ENCODE data around the gene TTC12. TPM values are rescaled to one million over a fixed set of nuclear protein-coding genes. Genes with fewer than 3 reads are reported as not detected.

Gene TTC12
- total and polyA plus RNA-seq, 2 of the 8 experiments (the other 6 are each of a cell fraction or from before 2014, with no cell fraction given) = 4.7 to 9.0 TPM

DNA sequence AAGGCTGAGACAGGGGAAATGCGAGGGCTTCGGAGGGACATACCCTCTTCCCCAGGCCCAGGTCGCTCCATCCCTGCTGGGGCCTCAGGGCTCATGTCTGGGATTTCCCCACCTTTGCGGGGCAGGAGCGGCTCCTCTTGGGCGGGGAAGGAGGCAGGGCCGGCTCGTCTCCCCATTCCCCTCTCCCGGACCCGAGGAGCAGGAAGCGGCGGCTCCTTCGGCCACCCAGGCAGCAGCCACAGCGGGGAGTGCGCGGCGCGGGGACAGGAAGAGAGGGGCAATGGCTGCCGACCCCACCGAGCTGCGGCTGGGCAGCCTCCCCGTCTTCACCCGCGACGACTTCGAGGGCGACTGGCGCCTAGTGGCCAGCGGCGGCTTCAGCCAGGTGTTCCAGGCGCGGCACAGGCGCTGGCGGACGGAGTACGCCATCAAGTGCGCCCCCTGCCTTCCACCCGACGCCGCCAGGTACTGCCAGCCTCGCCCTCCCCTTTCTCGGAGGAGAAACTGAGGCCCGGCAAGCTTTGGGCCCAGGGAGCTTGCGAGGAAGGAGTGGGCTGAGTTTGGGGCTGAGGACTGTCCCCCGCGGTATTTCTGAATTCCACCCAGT lies 73.3 kb downstream of the TTC12 start, which contains the start of gene ANKK1:
TSS of gene ANKK1 (plus strand) at position 175 of the 607 bp plus-strand sequence. CDS start at position 281, 106 bp downstream.
- Histone ChIP-seq H4K5ac (ENCODE audit: insufficient read length, low read depth, low read length) (no peak within 1 kb of the TSS), H2BK120ac (replicated peaks; ENCODE audit: low read depth, low read length) (peak within 1 kb of the TSS; percentile 23), H4K20me1 (replicated peaks in 1 of 2; ENCODE audit: control insufficient read depth in 1 of 2, insufficient read depth in 2 of 2, low read length in 2 of 2) (no peaks in the 10 kb centered on the region), H3K4me3 (ENCODE audit: extremely low read depth in 1 of 4, insufficient read depth in 2 of 4, low read depth in 3 of 4, low read length in 4 of 4) (peak within 1 kb of the TSS; percentile 31 to 55 (median 36); a peak in 7 of 8 replicates), H3K4me1 (replicated peaks in 1 of 4; ENCODE audit: control insufficient read depth in 3 of 4, insufficient read depth in 4 of 4, low read length in 3 of 4) (peaks cover 4 to 10% (median 8%) of the 10 kb centered on the region in 4 experiments; a peak in 5 of 7 replicates), H2AFZ (ENCODE audit: low read length) (peak within 1 kb of the TSS; percentile 83), H3K4ac (replicated peaks; ENCODE audit: insufficient read length, low read depth, low read length) (no peak within 1 kb of the TSS), H3K79me1 (ENCODE audit: low read depth, low read length) (no peaks in the 10 kb centered on the region), H3K56ac (replicated peaks; ENCODE audit: insufficient read length, low read depth, low read length) (peak within 1 kb of the TSS; percentile 34), H2AK5ac (ENCODE audit: low read depth, low read length) (no peak within 1 kb of the TSS), H2BK20ac (ENCODE audit: low read length) (peak within 1 kb of the TSS; percentile 44; the same call in 1 of the 2 replicates), H3K23me2 (ENCODE audit: low read depth, low read length) (no peaks in the 10 kb centered on the region), H4K91ac (replicated peaks; ENCODE audit: insufficient read length, low read length) (peak within 1 kb of the TSS; percentile 30), H3K36me3 (ENCODE audit: control insufficient read depth in 2 of 4, insufficient read depth in 4 of 4, low read length in 3 of 4) (no peaks in the 10 kb centered on the region), H3K9me3 (ENCODE audit: insufficient read depth in 2 of 2, low read depth in 1 of 2, low read length in 1 of 2) (no peaks in the 10 kb centered on the region), H2BK5ac (ENCODE audit: low read depth, low read length) (peak within 1 kb of the TSS; percentile 32; the same call in 1 of the 2 replicates), H3K79me2 (ENCODE audit: control insufficient read depth in 1 of 2, insufficient read depth in 2 of 2, low read length in 2 of 2) (no peaks in the 10 kb centered on the region), H2BK12ac (ENCODE audit: low read depth, low read length) (no peak within 1 kb of the TSS; the same call in none of the 2 replicates), H3K18ac (ENCODE audit: extremely low read depth, low read length) (peak within 1 kb of the TSS; percentile 81), H3K4me2 (ENCODE audit: insufficient read depth in 1 of 2, low read depth in 2 of 2, low read length in 2 of 2) (peak within 1 kb of the TSS; percentile 60 to 67), H3K27ac (ENCODE audit: low read depth, low read length) (no peak within 1 kb of the TSS; the same call in 1 of the 2 replicates), H3K23ac (ENCODE audit: insufficient read length) (no peak within 1 kb of the TSS), H3K14ac (ENCODE audit: insufficient read length) (no peak within 1 kb of the TSS), H3K27me3 (replicated peaks in 1 of 4; ENCODE audit: control insufficient read depth in 3 of 4, extremely low read depth in 1 of 4, insufficient read depth in 3 of 4, low read length in 3 of 4) (peaks cover 0 to 8% (median 4%) of the 10 kb centered on the region in 4 experiments; a peak in 3 of 7 replicates), H4K8ac (ENCODE audit: extremely low read depth, insufficient read depth, low read length) (peak within 1 kb of the TSS; percentile 95), H2BK15ac (ENCODE audit: low read length) (0 out of 2 replicates have a peak within 1 kb of the TSS, but pooled peaks have one; percentile 55), H3K9ac (replicated peaks in 1 of 4; ENCODE audit: extremely low read depth in 1 of 4, low read depth in 3 of 4, low read length in 3 of 4) (peak within 1 kb of the TSS in 2 of 4 experiments; percentile 36 to 46; a peak in 2 of 7 replicates)
- WGBS, 2 experiments (ENCODE audit: extremely low coverage in 1 of 2, insufficient coverage in 1 of 2, insufficient read length in 1 of 2, insufficient replicate concordance in 2 of 2, low coverage in 1 of 2, low lambda C conversion rate in 2 of 2, missing lambda C conversion rate in 1 of 2) = 15% methylated on average over 37 of the region's 46 CpGs; no CpG with 5 or more reads in 1 of the 2 experiments
- CTCF ChIA-PET (ENCODE audit: partially characterized antibody) = interaction anchor here (0.6 to 4.2 kb wide), 13 partner anchors 10 to 150 kb away, joined by 3 to 18 read pairs (median 4); partner anchors contain the start of gene DRD2
- FAIRE-seq (no peak), DNase-seq (ENCODE audit: low read depth in 1 of 2, low spot score in 2 of 2) (peak; percentile 41 to 86)
- POLR2A ChIA-PET (ENCODE audit: partially characterized antibody) = interaction anchor here (0.9 to 1.4 kb wide), 3 partner anchors 13 to 122 kb away, joined by 3 read pairs; no protein-coding TSS in a partner anchor
- TF ChIP-seq POLR2A (IDR thresholded peaks at IDR 0.05; ENCODE audit: control extremely low read depth in 1 of 2, low read depth in 2 of 2, low read length in 2 of 2) = peak in 1 of 2 experiments; percentile 71; a peak in 2 of 3 replicates
- TF ChIP-seq TAF1 (IDR thresholded peaks at IDR 0.05; ENCODE audit: low read depth, low read length) = peak; percentile 74
- TF ChIP-seq HDAC2 (IDR thresholded peaks at IDR 0.05; ENCODE audit: borderline replicate concordance in 1 of 2, low read depth in 2 of 2, low read length in 2 of 2) = peak in 1 of 2 experiments; percentile 38; a peak in 1 of 4 replicates
- TF ChIP-seq, protein P1, sequence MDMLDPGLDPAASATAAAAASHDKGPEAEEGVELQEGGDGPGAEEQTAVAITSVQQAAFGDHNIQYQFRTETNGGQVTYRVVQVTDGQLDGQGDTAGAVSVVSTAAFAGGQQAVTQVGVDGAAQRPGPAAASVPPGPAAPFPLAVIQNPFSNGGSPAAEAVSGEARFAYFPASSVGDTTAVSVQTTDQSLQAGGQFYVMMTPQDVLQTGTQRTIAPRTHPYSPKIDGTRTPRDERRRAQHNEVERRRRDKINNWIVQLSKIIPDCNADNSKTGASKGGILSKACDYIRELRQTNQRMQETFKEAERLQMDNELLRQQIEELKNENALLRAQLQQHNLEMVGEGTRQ (IDR thresholded peaks at IDR 0.05; ENCODE audit: low read length) = no peak
